Kidney (tissue), 14 donors: ENCODE measurements around the gene ANKRD35. TPM values are rescaled to one million over a fixed set of nuclear protein-coding genes. Genes with fewer than 3 reads are reported as not detected.
A peak's percentile ranks its signal among the peaks of the same experiment; 100 is the strongest.

ENCODE experiments used
- DNase-seq, 5 donors: peaks; one replicate each; pipeline ENCODE4 v3.0.0-alpha.2; 2013 to 2020
- FAIRE-seq: peaks from 2 replicates; lab custom pipeline; 2012; peaks lifted over from hg19 to GRCh38; lab: Jason Lieb, UNC
- H3K27ac ChIP-seq, 2 donors: one replicate each; pipeline ENCODE4 v1.7.0; 2013; ENCODE audit warnings: low read depth in 2 of 2, low read length in 2 of 2, inconsistent platforms in 1 of 2
- H3K27me3 ChIP-seq: one replicate; pipeline ENCODE4 v1.7.1; 2013; ENCODE audit warnings: low read length, inconsistent platforms; ENCODE audit not compliant: control insufficient read depth, insufficient read depth
- H3K36me3 ChIP-seq, 3 donors: one replicate each; pipeline versions ENCODE4 v1.7.0 to v1.7.1; 2013; ENCODE audit warnings: low read length in 3 of 3, control low read depth in 1 of 3, inconsistent platforms in 1 of 3; ENCODE audit not compliant: insufficient read depth in 3 of 3, control insufficient read depth in 2 of 3
- H3K4me1 ChIP-seq, 3 donors: one replicate each; pipeline versions ENCODE4 v1.7.0 to v1.7.1; 2013; ENCODE audit warnings: low read length in 3 of 3, inconsistent platforms in 1 of 3, low read depth in 1 of 3; ENCODE audit not compliant: control insufficient read depth in 2 of 3, insufficient read depth in 2 of 3
- H3K4me3 ChIP-seq, 3 donors: one replicate each; pipeline versions ENCODE4 v1.7.0 to v1.8.1; 2013; ENCODE audit warnings: low read length in 3 of 3, control low read depth in 1 of 3, inconsistent platforms in 1 of 3
- H3K9ac ChIP-seq, 3 donors: one replicate each; pipeline versions ENCODE4 v1.7.0 to v1.7.1; 2013; ENCODE audit warnings: low read length in 3 of 3, control low read depth in 1 of 3, inconsistent platforms in 1 of 3
- H3K9me3 ChIP-seq, 3 donors: one replicate each; pipeline versions ENCODE4 v1.7.0 to v1.7.1; 2013; ENCODE audit warnings: low read length in 3 of 3, control low read depth in 1 of 3, inconsistent platforms in 1 of 3; ENCODE audit not compliant: control insufficient read depth in 2 of 3, insufficient read depth in 1 of 3
- CTCF ChIP-seq: IDR thresholded peaks from 3 replicates; pipeline ENCODE4 v1.5.1; 2012; ENCODE audit warnings: mild to moderate bottlenecking, moderate library complexity, borderline replicate concordance; ENCODE audit not compliant: insufficient read depth; ENCODE audit errors: extremely low read depth
- intact Hi-C: fragments of 100-400 bp; cut with DNase I; formaldehyde crosslinking; loops from one replicate; pipeline ENCODE4 v1.11.1; 2022
- polyA plus RNA-seq: library from polyadenylated mRNA; stranded (reverse); fragments of 350-450 nt; fragmentation: Illumina TruSeq; extraction: RNeasy Lipid Tissue Mini Kit (QIAGEN cat#74804); gene quantifications from one replicate; pipeline ENCODE4 v1.2.3, GENCODE V29; 2014; ENCODE audit warnings: low read depth, low replicate concordance; ENCODE audit not compliant: insufficient read depth
- total RNA-seq: library from RNA; stranded (reverse); fragmentation: NEBNext Ultra II Directional; extraction: Animal tissue kit (Norgen Biotek cat#: 25700); gene quantifications from one replicate; pipeline ENCODE4 v1.2.1, GENCODE V29; 2021
- donor health status: control.
- donor health status: control.
- donor health status: control.
- donor health status: control.
- donor health status: control.
- donor health status: DM: yes; HTN: yes; CAD: no.
- donor health status: Normal renal cell carcinoma (clear cell type).

The ANKRD35 gene
- total and polyA plus RNA-seq, 2 donors from 2014 or later: 0.71 to 1.2 TPM

GRCh38 chr1:145892486-145893087 lies 6.9 kb upstream of the ANKRD35 start:
- no peak for TF ChIP-seq CTCF
- peak in 1 of 5 donors; percentile 24 for DNase-seq
- Histone ChIP-seq H3K9me3 (no peaks in the 10 kb centered on the region), H3K4me3 (peak overlapping the region in 1 of 3 donors; percentile 43), H3K4me1 (peaks cover 0 to 12% (median 6%) of the 10 kb centered on the region in 3 donors), H3K36me3 (no peaks in the 10 kb centered on the region), H3K27ac (peak overlapping the region; percentile 87 to 89), H3K27me3 (no peaks in the 10 kb centered on the region), H3K9ac (peak overlapping the region in 1 of 3 donors; percentile 42)
- intact Hi-C loops: no loop called here
- no peak for FAIRE-seq

DNA sequence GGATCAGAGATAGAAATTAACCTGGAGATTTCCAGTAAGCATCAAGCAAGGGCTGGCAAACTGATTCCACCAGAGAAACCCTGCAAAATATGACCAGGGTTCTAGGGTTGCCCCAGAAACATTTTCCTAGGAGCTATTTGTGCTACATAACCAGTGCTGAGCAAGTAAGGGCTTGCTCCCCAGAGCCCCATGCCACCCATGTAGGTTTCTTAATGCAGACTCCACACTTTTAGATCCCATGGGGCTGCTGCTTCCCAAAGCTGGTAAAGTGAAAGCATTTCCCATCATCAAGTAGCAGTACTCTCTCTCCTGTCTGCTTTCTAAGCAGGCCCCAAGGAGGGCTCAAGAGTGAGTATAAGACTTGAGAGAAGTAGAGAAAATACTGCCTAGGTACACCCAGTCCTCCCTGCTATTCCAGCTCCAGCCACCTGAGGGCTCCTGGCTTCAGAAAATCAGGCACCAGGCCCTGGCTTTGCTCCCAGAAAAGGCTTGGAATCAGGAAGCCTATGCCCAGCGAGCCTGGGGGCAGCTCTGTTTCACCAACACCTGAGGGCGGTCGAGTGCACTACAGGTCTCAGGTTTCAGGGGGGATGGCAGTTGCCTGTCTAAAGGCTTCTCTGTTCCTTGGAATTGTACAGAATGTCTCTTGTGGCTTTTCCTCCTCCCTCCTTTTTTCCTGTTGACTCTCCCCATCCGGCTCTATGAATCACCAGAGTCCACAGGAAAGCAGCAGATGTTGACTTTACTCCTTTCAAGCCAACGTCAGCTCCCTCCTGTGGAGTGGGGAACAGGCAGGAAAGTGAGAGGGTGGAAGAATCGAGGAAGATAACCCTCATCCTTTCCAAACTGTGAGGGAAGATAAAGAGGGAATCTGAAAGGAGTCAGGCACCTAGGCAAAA lies 6.2 kb upstream of the ANKRD35 start:
- TF ChIP-seq CTCF: peak; percentile 92
- FAIRE-seq (peak; percentile 29), DNase-seq (peak; percentile 96 to 98 (median 98))
- H3K9me3 ChIP-seq: no peaks in the 10 kb centered on the region
- H3K27me3 ChIP-seq: no peaks in the 10 kb centered on the region
- peaks cover 0 to 12% (median 6%) of the 10 kb centered on the region in 3 donors for H3K4me1 ChIP-seq
- H3K27ac ChIP-seq: peak overlapping the region; percentile 87 to 89
- intact Hi-C loops: no loop called here
- no peaks in the 10 kb centered on the region for H3K36me3 ChIP-seq
- peak overlapping the region in 2 of 3 donors; percentile 8 to 43 for H3K4me3 ChIP-seq
- H3K9ac ChIP-seq: peak overlapping the region in 2 of 3 donors; percentile 5 to 42

GRCh38 chr1:145891143-145891542 lies 5.5 kb upstream of the ANKRD35 start:
- Histone ChIP-seq H3K9ac (peak overlapping the region in 1 of 3 donors; percentile 21), H3K27ac (peak overlapping the region; percentile 87 to 89), H3K9me3 (no peaks in the 10 kb centered on the region), H3K36me3 (no peaks in the 10 kb centered on the region), H3K27me3 (no peaks in the 10 kb centered on the region), H3K4me1 (peaks cover 0 to 12% (median 6%) of the 10 kb centered on the region in 3 donors), H3K4me3 (no peak overlapping the region)
- DNase-seq (no peak), FAIRE-seq (no peak)
- intact Hi-C loops: no loop called here
- TF ChIP-seq CTCF: no peak
